ENCODE data around the gene REG4.

The REG4 gene

DNA sequence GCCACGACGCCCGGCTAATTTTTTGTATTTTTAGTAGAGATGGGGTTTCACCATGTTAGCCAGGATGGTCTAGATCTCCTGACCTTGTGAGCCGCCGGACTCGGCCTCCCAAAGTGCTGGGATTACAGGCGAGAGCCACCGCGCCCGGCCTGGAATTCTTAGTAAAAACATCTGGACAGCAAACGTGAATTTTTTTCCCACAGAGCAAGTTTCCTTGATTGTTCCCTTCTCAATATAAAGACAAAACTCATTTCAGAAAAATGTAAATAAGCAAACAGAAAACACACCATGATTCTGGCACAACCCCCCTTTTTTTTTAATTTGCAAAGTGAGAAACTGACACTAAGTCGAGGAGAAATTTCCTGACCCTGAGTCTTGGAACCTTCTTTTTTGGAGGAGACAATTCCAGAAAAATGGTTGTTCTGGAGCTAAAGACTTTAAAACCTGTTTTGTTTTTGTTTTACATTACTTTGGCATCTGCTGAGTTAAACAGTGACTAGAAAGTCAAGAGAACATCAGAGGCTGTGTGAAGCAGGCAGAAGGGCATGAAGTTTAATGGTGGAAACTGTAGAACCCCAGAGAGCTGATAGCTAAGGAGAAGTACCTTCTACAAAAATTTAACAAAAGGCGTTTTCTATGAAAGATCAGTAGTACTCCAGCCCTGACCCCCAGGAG, 32.2 kb downstream of the REG4 start:
- no peak for DNase-seq

DNA sequence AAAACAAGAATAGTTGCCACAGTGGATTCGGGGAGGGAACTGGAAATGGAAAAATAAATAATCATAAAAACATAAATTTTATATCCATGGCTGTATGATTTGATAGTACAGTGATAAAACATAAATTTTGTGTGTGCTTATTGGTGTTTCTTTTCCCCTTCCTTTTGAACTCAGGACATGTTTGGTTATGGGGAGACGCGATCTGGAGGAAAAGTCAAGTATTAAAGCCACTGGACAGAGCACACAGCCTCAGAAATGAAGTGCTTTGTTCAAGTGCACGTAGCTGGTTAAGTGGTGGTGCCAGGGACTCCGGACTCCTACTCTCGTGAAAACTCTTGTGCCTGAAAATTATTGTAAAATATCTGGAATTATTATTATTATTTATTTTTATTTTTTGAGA, 32.9 kb downstream of the REG4 start:
- DNase-seq, result no peak

DNA sequence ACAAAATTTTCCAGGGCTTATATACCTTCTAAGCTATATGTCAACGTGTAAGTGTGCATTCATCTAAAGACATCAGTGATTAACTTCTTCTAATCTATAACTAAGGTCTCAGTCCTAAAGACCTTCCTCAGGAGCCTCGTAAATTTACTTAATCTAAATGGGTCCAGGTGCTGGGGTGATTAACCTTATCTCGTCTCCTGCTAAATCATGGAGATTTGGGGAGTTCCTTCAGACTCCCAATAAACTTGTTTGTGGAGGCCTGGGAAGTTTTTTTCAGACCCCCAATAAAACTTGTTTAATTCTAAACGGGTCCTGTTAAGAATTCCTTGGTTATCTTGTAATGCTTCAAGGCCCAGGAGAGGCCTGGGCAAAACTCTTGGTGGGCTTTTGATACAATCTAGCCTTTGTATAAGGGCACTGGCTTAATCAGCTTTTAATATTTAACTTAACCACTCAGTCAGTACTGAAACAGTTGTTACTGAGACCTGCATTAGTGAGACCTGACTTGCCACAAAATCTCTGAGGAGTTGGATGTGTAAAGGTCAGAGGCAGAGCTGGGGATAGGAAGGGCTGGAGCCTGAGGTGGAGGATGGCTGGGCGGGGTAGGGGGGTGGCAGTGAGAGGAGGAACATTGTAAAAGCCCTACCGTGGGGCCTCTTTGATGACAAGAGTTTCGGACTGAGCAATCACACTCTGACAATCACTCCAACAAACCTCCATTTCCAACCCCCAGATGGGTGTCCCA, 36.3 kb downstream of the REG4 start:
- no peak for DNase-seq

DNA sequence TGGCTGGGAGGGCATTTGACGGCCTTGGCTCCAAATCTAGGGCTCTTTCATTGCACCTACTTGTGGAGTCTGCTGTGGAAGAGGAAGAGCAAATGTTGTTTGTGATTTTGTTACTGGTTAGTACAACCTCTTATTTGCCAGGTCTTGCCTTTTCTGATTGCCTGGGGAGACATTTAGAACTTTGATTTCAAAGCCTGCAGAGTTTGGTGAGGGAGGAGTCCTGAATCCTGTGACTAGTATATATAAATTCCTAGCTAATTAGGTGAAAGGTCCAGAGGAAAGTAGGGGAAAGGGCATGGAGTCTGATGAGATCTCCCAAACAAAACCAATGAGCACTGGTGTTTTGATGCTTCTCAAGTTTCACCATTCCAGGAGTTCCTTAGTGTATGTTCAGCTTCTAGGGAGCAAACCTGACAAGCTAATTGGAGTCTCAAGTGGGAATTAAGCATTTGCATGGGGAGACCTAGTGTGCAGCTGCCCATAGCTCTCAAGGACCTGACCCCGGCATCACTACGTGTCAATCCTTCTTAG, 37.5 kb downstream of the REG4 start:
- no peak for DNase-seq

DNA sequence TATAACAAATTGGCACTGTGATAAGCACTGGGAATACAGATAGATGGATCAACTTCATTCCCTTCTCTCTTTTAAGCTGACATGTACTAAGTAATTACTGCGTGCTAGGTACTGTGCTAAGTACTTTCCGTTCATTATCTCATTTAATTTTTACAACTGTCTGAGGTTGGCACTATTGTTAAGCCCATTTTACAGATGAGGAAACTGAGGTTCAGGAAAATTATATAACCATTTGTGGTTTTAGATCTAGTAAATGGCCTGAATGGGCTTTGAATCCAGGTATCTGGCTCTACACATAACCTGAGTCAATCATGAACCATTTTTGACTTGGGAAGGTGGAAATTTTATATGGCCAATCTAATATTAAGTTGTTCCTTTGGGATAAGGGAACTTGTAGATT, 39.0 kb downstream of the REG4 start:
- DNase-seq, result no peak

DNA sequence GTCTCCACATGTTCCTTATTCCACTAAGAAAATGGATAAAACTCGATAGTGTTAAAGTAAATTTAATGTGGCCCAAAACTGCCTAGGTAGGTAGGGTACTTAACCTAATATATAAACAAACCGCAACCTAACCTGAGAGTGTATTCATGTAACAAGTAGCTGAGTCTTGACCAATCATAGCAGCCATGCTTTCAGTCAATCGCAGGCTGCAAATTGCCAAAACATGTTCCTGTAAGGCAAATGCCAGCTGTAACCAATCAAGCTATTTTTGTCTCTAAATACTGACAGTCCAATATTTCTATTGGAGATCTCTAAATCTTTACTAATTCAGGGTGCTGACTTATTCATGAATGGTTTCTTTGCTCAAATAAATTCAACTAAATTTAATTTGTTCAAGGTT, 39.5 kb downstream of the REG4 start:
- no peak for DNase-seq

DNA sequence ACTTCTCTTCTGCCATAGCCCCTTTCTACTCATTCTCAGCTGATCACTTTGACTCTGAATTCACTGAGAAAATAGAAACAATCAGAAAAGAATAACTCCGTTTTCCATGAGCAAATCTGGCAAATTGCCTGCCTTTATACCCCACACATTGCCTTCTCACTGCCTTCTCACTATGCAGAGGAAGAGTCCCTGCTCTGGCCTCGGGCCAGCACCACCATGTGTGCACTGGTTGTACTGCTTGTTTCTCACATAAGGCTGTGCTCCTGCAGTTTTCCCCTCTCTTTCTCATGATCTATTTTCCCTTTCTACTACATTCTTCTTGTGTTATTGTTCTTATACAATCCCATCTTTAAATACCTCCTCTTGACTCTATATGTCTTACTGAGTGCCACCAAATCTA, 40.2 kb downstream of the REG4 start:
- DNase-seq, result no peak

DNA sequence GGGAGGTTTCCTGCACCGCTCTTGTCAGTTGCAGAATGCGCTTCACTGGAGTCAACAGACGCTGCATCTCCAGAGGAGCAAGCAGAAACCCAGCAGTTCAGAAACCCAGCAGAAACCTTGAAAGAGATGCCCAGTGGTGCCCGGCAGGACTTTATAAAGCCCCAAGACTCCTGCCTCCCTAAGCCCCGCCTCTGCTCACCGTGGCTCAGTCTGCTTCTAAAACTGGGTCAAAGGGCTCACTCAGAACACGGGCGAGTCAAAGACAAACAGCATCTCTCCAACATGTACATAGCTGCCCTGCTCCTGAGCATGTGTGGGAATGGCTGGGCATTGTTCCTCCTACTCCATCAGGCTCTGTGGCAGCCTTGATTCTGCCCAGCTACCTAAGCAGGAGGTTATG, 42.5 kb downstream of the REG4 start, which contains the start of gene HMGCS2:
HMGCS2 (minus strand) TSS at position 128 of the 400 bp plus-strand sequence; CDS start at position 67, 61 bp downstream.
- DNase-seq, result no peak

DNA sequence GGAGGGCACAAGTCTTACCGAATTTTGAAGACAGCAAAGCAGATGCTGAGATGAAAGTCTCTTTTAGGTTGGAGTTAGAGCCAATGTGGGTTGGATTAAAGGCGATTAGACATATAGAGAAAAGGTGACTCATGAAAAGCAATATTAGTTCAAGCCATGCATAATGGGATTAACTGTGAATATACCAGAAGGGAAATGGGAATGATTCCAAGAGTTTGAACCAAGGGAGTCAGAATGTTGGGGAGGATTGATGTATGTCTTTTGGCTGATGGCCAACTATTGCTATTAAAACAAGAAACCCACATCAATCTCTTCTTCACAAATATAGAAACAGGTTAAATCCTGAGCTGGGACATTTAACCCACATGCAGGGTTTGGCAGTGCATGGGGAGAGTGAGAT, 43.8 kb downstream of the REG4 start:
- no peak for DNase-seq

DNA sequence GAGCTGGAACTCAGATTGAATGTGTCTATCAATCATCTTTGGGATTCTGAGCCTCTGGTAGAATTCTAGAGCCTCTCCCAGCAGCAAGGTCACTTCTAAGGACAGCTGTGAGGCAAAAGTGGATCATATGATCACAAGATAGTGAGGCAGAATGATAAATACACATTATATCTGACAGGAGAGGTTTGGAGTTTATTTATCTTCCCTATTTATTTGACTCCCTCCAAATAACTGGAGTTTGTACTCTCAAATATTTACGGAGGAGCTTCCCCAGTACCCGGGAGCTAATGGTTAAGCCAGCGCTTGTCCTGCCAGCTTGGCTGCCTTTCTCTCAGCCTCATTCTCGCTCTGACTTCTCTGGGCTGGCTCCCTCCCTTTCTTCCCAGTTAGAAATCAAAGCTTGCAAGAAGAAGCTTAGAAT, 44.9 kb downstream of the REG4 start:
- no peak for DNase-seq

DNA sequence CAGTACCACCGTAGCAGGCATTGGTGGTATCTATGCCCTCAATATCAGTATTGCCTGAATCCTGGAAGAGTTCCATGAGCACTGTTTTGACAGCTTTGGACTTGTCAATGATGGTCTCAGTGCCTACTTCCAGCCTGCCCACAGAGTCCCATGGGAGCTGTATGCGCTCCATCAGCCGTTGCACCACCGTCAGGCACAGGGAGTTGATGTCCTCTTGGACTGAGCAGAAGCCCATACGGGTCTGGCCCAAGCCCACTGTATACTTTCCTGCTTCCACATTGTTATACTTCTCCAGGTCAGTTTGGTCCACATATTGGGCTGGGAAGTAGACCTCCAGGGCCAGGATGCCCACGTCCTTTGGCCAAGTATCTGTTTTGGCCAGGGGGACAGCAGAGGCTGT, 47.0 kb downstream of the REG4 start:
- DNase-seq, result no peak

DNA sequence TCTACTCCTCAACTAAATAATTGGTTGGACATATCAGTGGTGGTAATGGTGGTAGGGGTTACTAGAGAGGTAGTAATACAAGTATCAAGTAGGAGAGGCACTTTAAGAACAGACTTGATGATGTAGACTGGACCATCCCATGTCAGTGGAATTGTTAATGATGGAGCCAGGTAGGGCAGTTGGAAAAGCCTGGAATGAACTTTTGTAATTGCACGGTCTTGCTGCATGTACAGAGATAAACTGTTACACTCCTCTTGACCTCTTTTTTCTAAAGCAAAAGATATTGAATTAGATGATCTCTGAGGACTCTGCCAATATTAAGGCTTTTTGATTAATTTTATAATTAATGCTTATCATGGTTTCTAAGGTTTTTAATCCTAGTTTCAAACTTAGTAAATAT, 48.3 kb downstream of the REG4 start:
- no peak for DNase-seq

DNA sequence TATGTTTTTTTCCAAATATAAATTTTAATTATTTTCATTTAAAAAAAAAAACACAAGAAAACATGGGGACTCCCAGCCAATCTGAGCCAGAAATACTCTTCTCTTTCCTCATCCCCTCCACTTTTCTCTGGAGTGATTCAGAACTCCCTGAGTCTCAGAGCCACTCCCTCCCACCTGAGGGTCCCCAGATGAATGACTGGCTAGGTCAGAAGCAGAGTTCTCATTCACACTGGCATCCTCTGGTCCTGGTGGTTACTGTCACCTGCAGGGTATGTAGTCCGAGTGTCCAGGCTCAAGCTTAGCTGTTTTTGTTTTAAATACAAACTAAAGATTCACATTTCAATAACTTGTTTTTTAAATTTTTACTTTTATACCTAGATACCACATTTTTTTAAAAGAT, 48.9 kb downstream of the REG4 start:
- no peak for DNase-seq

DNA sequence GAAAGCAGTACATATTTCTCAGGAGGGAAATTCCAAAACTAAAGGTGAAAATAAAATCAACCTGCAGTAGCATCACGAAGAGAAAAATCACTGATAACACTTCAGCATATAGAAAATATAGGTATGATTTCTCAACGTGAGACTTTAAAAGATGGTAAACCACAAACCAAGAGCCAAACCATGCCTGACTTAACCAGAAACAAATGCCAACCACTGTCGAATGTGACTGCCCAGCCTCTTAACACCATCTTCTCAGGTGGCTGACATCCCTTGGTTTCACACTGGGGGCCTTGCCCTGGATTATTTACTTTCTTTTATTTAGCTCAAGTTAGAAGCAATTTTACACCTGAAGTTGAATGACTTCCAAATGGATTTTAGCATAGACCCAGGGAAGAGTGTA, 52.7 kb downstream of the REG4 start:
- no peak for DNase-seq

DNA sequence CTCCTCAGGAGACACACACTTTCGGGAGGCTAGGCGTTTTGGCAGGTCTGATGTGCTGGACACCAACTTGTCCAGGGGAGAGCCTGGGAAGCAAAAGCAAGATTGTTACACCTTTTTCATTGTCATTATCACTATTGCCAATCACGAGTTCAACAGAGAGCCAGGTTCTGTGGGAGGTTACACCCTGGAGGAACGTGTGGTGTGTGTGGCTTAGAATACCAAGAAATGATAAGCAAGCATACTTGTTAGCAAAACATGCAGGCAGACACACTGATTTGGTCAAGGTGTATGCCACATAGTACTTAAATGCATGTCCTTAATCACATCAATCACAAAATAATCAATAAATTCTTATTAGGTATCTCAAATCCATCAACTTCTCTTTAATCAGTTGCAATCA, 58.7 kb downstream of the REG4 start:
- DNase-seq, result no peak

DNA sequence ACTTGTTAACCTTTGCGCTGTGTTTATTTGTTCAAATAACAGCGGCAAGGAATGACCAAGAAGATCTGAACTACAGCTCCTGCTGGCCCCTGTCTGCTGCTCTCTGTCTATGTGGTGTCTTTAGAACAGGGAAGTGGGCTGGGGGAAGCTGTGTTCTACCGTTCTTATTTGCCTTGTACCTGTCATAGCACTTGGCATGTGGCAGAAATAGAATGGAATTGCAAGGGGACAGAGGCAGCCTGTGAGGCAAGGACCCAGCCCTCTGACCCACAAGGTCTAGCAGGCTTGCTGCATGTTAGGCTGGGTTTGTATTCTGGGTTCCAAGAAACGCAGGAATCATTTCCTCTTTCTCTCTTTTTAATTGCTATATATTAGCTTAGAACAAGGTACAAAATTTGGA, 63.2 kb downstream of the REG4 start:
- no peak for DNase-seq

DNA sequence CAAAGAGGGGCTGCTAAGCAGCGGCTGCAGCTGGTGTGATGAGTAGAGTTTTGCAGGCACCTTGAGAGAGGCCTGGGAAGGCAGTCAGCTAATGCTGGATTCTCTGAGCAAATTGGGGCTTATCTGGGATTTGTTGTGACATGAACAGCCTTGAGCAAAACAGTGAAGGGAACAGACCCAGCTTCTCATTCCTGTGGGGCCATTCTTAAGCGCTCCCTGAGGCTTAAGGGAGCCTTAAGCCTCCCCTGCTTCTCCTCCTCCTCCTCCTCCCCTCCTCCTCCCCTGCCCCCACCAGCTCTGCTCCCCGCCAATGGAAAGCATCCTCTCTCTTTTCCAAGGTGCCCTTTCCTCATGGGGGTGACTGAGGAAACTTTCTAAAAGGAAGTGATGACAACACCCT, 63.8 kb downstream of the REG4 start:
- DNase-seq, result no peak

DNA sequence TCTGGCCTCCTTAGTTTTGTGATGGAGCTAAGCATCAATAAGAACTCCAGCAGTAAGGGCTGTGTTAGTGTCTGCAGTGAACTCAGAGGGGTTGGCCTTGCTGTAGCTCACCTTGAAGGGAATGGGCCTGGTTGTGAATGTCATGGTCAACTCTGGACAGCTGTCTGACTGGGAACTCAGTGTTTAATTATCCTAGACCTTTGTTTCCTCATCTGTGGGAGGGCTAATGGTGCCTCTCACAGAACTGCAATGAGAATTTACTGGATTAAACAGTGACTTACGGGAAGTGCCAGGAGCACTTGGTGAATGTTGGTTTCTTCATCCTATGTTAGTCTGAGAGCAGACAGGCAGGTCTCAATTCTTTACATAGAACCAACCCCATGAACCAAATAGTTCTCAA, 66.2 kb downstream of the REG4 start:
- DNase-seq, result no peak

DNA sequence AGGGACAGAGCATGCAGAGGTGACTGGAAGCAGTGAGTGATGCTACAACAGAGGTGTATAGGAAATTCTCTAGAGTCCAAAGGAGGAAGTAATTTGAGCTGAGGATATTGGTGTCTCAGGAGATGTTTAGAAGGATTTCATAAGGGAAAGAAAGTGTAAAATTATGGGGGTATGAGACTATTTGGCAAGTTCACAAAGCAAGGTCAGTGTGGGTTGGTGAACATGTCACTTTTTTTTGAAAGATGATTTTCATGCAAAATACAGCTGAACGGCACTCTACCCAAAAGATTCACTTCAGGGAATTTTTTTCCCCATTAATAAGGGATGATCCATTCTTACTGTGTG, 66.7 kb downstream of the REG4 start:
- DNase-seq, result no peak

All from NCI-H1092 treated with DMSO at 0.1 percent for 48 hours (cell line).